H54 (cell line): ENCODE results near the gene ERC2.

Source experiments
- DNase-seq: peaks from one replicate; pipeline ENCODE4 v3.0.0; 2011; ENCODE audit warnings: low spot score, mixed read lengths; ENCODE audit not compliant: insufficient read length
- FAIRE-seq: peaks from 3 replicates; lab custom pipeline; 2011; peaks lifted over from hg19 to GRCh38; lab: Jason Lieb, UNC
- POLR2A ChIP-seq: IDR thresholded peaks from 2 replicates; pipeline ENCODE4 v1.6.1; 2011; ENCODE audit warnings: low read depth, mild to moderate bottlenecking, low read length

ERC2 gene

GRCh38 chr3:55804170-55805095, 663.8 kb downstream of the ERC2 start:
- no peak for TF ChIP-seq POLR2A
- DNase-seq (no peak), FAIRE-seq (no peak)

GRCh38 chr3:55802816-55803215, 665.5 kb downstream of the ERC2 start:
- FAIRE-seq (no peak), DNase-seq (no peak)
- no peak for TF ChIP-seq POLR2A

GRCh38 chr3:55801676-55802075, 666.6 kb downstream of the ERC2 start:
- FAIRE-seq: no peak
- no peak for TF ChIP-seq POLR2A
- no peak for DNase-seq

GRCh38 chr3:55801068-55801467, 667.2 kb downstream of the ERC2 start:
- DNase-seq (no peak), FAIRE-seq (no peak)
- TF ChIP-seq POLR2A: no peak

GRCh38 chr3:55797775-55798174, 670.5 kb downstream of the ERC2 start:
- FAIRE-seq (no peak), DNase-seq (no peak)
- no peak for TF ChIP-seq POLR2A

DNA sequence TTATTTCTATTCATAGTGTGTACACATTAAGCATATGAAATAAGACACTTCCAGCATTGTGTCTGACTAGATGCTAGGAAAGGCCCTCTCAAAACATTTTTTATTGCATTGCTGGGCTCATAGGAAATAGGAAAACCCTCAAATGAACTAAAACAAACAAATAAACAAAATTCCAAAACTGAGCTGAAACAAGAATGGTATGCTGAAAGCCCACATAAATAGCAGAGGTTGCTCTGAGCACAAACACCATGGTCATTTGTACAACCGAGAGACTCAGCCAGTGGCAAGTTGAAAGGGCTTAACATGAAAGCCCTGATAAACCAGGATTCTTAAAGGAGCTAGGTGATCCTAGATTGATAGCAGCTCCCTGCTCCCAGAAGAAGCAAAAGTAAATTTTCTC, 671.2 kb downstream of the ERC2 start:
- DNase-seq (no peak), FAIRE-seq (no peak)
- TF ChIP-seq POLR2A: no peak

DNA sequence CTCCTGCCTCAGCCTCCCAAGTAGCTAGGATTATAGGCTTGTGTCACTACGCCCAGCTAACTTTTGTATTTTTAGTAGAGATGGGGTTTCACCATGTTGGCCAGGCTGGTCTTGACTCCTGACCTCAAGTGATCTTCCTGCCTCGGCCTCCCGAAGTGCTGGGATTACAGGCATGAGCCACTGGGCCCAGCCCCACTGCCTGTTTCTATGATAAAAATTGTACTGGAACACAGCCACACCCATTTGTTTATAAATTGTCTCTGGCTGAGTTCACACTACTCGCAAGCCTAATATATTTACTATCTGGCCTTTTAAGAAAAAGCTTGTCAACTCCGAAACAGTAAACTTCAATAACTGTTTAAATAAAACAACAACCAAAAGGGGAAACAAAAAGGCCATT, 671.7 kb downstream of the ERC2 start:
- no peak for TF ChIP-seq POLR2A
- FAIRE-seq (no peak), DNase-seq (no peak)

GRCh38 chr3:55795746-55796145, 672.5 kb downstream of the ERC2 start:
- FAIRE-seq: no peak
- TF ChIP-seq POLR2A: no peak
- DNase-seq: no peak

GRCh38 chr3:55795296-55795695, 673.0 kb downstream of the ERC2 start:
- DNase-seq (no peak), FAIRE-seq (no peak)
- no peak for TF ChIP-seq POLR2A

GRCh38 chr3:55792742-55793141, 675.5 kb downstream of the ERC2 start:
- no peak for TF ChIP-seq POLR2A
- no peak for FAIRE-seq
- DNase-seq: no peak

DNA sequence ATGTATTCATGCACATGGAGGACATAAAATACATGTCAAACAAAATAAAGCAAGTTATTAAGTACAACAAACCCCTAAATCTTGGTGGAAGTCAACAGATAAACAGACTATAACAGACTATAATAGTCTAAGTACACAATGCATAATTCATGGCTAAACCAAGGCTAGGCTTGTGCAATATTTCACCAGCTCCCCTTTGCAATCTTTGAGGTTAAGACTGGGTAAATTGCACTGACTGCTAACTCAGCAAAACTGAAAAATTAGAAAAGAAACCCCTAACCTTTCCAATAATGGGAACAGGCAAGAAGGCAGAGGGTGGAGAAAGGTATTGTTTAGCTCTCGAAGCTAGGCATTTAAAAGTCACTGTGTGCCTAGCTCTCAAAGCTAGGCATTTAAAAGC, 676.3 kb downstream of the ERC2 start:
- no peak for DNase-seq
- TF ChIP-seq POLR2A: no peak
- no peak for FAIRE-seq

DNA sequence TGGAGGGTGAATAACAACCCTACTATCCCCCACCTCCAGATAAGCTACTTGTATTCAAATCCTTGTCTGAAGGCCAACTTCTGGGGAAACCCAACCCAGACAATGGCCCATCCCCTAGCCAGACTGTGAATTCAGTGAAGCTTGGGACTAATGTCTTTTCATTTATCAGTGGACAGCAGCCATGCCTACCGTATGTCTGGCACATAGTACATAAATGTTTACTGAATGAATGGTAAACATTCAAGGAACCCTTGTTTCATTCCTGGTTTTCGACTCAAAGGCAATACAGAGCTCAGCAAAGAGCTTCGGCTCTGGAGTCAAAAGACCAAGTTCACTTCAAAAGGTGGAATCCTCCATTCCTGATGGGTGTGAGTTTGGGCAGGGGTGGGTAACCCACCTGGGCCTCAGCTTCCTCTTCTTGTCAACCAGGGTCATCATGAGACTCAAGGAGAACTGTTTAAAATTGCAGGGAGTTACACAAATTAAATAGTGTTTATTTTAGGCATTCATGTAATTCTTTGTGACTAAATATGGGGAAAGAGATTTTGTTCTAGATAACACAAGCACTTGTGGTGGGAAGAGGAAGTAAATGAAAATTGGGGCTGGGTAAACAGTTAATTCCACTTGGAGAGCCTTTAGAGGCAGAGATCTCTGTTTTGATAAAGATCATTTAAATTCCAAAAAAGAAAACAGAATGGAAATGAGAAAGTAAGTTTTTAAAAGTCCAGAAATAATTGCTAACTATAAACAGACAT, 677.5 kb downstream of the ERC2 start:
- DNase-seq (no peak), FAIRE-seq (no peak)
- no peak for TF ChIP-seq POLR2A

DNA sequence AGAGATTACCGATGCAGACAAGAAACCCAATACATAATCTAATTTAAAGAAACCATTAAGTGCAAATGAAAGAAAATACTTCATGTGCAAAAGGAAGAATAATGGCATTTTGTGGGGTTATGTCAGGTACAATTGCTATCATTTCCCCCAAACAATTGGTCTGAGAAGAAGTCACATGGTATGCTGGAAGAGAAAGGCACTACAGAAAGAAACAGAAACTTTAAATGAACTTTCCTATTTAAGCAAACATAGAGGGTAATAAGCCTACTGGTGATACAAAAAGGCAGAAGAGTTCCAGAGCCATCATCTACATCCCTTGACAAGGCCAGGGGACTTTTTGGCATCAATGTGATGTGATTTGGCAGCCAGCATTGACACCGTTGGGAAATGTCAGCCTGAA, 678.8 kb downstream of the ERC2 start:
- no peak for FAIRE-seq
- no peak for TF ChIP-seq POLR2A
- no peak for DNase-seq

DNA sequence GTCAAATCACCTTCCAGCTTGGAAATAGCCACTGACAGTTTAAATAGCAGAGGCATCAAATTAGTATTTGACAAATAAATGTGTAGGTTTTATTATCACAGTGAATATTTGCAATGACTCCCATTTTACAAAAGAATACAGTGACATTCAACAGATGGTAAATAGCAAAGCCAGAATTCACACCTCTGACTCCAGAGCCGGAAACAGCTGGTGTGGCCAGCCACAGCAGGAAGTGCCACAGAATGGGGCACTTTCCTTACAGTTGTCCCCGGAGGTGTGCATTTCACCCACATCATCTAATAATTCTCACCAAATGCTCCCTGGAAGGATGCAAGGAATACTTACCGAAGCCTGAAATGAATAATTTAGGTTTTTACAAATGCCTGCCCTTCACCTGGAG, 685.5 kb downstream of the ERC2 start:
- FAIRE-seq: no peak
- TF ChIP-seq POLR2A: no peak
- DNase-seq: no peak
